Right ventricle myocardium inferior (tissue), 1 donor: ENCODE measurements around the gene ZNF207. TPM values are rescaled to one million over a fixed set of nuclear protein-coding genes. Genes with fewer than 3 reads are reported as not detected.
"Not testable (repeated sequence)": the region's sequence is repeated elsewhere in the genome, so short reads cannot be mapped to it uniquely, and the experiment has no call there.

Source experiments
- ATAC-seq: fragments of 200-7000 bp; cut with Tn5 transposase; one replicate; pipeline ENCODE4 v1.9.1; 2020; ENCODE audit warnings: mild to moderate bottlenecking, moderate library complexity
- DNase-seq: peaks from one replicate; pipeline ENCODE4 v3.0.0; 2021; ENCODE audit errors: missing footprints
- intact Hi-C: fragments of 100-400 bp; cut with DNase I; formaldehyde crosslinking; loops from one replicate; pipeline ENCODE4 v1.11.0; 2022
- microRNA-seq: library from miRNA; unstranded; fragments of <30 nt; microRNA quantifications from one replicate; pipeline ENCODE4 v1.2.0, GENCODE V29; 2020
- total RNA-seq: library from RNA; stranded (reverse); fragmentation: NEBNext Ultra II Directional; extraction: Animal tissue kit (Norgen Biotek cat#: 25700); gene quantifications from one replicate; pipeline ENCODE4 v1.2.1, GENCODE V29; 2021
- donor health status: DM: no; HTN: yes; CAD: no; lungs with severe emphysema.

Gene ZNF207
- total RNA-seq, 1 donor from 2014 or later = 58.4 TPM

GRCh38 chr17:32382526-32383223, 32.7 kb downstream of the ZNF207 start:
- DNase-seq (no peak), ATAC-seq (no peak)
- intact Hi-C loops = no loop called here

DNA sequence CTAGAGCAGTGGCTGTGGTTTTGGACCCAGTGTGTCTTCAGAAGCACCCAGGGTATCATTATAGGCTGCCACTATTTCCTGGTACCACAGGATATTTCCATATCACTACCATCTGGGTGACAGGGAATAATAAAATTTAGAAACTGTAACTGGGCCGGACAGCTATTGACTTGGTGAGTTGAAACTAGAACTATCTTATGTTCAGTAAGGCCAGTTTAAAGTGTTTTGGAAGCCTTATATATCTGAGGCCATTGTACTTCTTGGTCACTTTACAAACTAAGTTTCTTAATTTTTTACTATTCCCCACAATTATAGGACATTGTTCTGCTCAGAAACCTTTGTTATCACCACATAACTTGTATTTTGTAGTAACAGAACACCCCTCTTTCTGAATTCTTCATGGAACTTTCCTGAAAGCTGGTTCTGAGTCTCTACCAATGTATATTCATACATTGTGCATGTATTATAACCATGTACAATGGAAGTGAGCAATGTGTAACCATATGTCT, 34.0 kb downstream of the ZNF207 start:
- intact Hi-C loops = no loop called here
- DNase-seq = no peak
- no peak for ATAC-seq

- ATAC-seq = no peak
- intact Hi-C loops = no loop called here
Measured at GRCh38 chr17:32385121-32385520, 35.2 kb downstream of the ZNF207 start.

GRCh38 chr17:32385971-32386370, 36.0 kb downstream of the ZNF207 start:
- no peak for ATAC-seq
- intact Hi-C loops = no loop called here
- DNase-seq = no peak

More at GRCh38 chr17:32385121-32385520, 35.2 kb downstream of the ZNF207 start:
- no peak for DNase-seq

DNA sequence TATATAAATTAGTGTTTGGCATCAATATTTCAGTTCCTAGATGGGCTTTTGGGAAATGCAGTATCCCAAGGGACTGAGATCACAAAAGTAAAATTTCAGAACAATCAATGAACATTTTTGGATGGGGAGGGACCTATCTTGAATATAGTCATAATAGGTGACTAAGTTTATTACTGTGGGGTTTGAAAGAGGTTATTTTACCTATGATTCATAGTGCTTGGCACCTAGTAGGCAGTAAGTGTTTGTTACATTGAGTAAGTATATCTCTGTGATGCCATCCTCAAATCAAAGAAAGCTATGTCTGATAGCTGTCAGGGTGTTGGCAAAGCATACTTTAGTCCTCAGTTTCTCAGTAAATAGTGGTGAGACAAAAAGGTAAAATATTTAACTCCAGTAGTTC, 36.9 kb downstream of the ZNF207 start:
- intact Hi-C loops = no loop called here
- ATAC-seq (no peak), DNase-seq (no peak)

GRCh38 chr17:32388128-32388527, 38.2 kb downstream of the ZNF207 start:
- DNase-seq, ATAC-seq, intact Hi-C loops: not testable (repeated sequence)

DNA sequence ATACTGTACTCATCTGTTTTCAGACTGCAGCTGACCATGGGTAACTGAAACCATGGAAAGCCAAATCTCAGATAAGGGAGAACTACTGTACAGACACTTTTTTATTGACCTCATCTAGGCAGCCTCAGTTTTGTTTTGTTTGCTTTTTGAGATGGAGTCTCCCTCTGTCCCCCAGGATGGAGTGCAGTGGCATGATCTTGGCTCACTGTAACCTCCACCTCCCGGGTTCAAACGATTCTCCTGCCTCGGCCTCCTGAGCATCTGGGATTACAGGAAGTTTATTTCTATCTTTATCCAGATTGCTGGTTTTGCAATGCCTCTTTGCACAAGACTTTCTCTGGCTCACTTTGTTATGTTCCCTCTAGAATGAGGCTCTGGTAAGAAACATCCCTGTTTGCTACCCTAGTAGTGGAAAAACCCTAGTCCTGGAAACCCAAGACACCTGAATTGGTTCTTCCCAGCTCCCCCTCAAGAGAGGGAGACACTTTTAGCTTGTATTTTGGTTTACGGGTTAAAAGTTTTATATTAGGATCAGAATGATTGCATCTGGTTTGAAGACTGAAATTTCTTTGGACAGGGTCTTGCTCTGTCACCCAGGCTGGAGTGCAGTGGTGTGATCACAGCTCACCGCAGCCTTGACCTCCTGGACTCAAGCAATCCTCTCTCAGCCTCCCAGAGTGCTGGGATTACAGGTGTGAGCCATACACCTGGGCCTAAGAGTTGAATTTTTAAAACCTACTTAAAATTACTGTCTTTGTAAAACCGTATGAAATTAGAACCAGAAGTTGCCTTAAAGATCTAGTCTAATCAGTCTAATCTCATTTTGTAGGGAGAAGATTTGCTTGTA, 38.9 kb downstream of the ZNF207 start:
- no peak for ATAC-seq
- no peak for DNase-seq
- intact Hi-C loops = no loop called here

- intact Hi-C loops = no loop called here
- ATAC-seq (no peak), DNase-seq (no peak)
Measured at GRCh38 chr17:32393904-32394303, 43.9 kb downstream of the ZNF207 start.

DNA sequence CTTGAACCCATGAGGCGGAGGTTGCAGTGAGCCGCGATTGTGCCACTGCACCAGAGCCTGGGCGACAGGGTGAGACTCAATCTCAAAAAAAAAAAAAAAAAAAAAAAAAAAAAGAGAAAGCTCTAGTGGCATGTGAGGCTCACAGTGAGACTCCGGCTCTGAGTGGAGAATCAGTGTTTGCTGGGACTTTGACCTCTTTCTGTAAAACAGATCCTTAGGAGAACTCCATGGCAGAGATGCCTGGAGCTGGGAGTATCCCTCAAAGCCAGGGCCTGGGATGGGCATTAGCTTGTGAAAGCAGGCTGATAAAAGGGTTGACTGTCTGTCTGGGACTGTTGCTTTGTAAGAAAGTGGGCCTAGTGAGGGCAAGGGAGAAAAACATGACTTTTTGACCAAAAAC, 46.4 kb downstream of the ZNF207 start:
- DNase-seq (no peak), ATAC-seq (no peak)
- intact Hi-C loops = no loop called here

GRCh38 chr17:32398946-32399345, 49.0 kb downstream of the ZNF207 start:
- DNase-seq (no peak), ATAC-seq (no peak)
- intact Hi-C loops = no loop called here

- ATAC-seq, DNase-seq, intact Hi-C loops: not testable (repeated sequence)
Measured at GRCh38 chr17:32410085-32410484, 60.1 kb downstream of the ZNF207 start.

- intact Hi-C loops = no loop called here
- ATAC-seq = no peak
Measured at GRCh38 chr17:32426894-32427293, 76.9 kb downstream of the ZNF207 start.

DNA sequence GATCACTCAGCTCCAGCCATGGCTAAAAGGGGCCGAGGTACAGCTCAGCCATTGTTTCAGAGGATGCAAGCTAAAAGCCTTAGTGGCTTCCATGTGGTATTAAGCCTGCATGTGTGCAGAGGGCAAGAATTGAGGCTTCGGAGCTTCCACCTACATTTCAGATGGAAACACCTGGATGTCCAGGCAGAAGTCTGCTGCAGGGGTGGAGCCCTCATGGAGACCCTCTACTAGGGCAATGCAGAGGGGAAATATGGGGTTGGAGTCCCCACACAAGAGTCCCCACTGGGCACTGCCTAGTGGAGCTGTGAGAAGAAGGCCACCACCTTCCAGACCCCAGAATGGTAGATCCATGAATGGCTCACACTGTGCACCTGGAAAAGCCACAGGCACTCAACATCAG, 79.6 kb downstream of the ZNF207 start:
- intact Hi-C loops = no loop called here
- DNase-seq = no peak
- no peak for ATAC-seq

More at GRCh38 chr17:32426894-32427293, 76.9 kb downstream of the ZNF207 start:
- no peak for DNase-seq

Small RNA genes within 50 kb of the gene (microRNA-seq; reads per million reads assigned to microRNA genes)
- gene MIR632 = not detected

Other genes with a start within 250 kb of the ZNF207 start
- gene RHOT1, start 207.7 kb upstream of the ZNF207 start, total RNA-seq = 64.1 TPM
- 3.4 TPM for gene RHBDL3, start 84.3 kb upstream of the ZNF207 start, total RNA-seq
- 15.9 TPM for gene C17orf75, start 8.0 kb upstream of the ZNF207 start, total RNA-seq
- 57.0 TPM for gene PSMD11, start 94.4 kb downstream of the ZNF207 start, total RNA-seq
- 1.3 TPM for gene CDK5R1, start 136.8 kb downstream of the ZNF207 start, total RNA-seq